ENCODE measurements around the gene SOX6. TPM values are rescaled to one million over a fixed set of nuclear protein-coding genes. Genes with fewer than 3 reads are reported as not detected.

Gene SOX6
- total and polyA plus RNA-seq, 2 of the 13 experiments (the other 11 are each of a cell fraction or from before 2014, with no cell fraction given) = 2.6 to 11.2 TPM

DNA sequence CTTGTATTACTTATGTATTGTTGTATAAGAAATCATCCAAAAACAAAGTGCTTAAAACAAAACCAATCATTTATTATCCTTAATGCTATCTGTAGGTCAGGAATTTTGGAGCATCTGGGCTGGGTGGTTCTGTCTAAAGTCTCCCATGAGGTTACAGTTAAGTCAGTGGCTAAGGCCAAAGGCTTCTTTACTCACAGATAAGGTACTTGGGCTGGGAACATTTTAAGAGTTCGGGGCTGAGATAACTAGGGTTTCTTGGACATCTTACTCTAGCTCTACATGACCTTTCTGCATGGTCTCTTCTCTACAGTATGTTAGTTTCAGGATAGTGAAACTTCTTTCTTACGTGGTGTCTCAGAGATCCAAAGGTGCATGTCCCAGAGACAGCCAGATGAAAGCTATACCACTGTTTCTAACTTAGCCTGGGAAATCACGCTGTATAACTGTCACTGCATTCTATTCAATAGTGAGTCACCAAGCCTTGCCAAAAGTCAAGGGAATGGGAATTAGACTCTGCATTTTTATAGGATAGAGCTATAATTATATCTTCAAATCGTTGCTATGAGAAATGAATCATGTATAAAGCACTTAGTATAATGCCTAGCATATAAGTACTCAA, 29.6 kb downstream of the SOX6 start:
- no peaks in the 10 kb centered on the region for H4K20me1 ChIP-seq (ENCODE audit: insufficient read depth, low read length)
- POLR2A ChIA-PET = no interaction called here
- no TSS peak for BruUV-seq (replicated peaks)
- TF ChIP-seq ZNF138 (CRISPR knock-in tag; IDR thresholded peaks at IDR 0.05; ENCODE audit: low read depth) (no peak), ADNP (CRISPR knock-in tag; IDR thresholded peaks at IDR 0.05) (no peak), MZF1 (CRISPR knock-in tag; IDR thresholded peaks at IDR 0.05; ENCODE audit: borderline replicate concordance) (no peak), BHLHE40 (IDR thresholded peaks at IDR 0.05; ENCODE audit: low read length) (no peak), FOXO4 (CRISPR knock-in tag; conservative IDR thresholded peaks at IDR 0.05) (no peak), ZNF263 (CRISPR knock-in tag; IDR thresholded peaks at IDR 0.05) (no peak), CBX2 (IDR thresholded peaks at IDR 0.05; ENCODE audit: low read depth, low read length) (no peak), CBX2 (CRISPR knock-in tag; IDR thresholded peaks at IDR 0.05; ENCODE audit: low read depth) (no peak), FOXJ3 (CRISPR knock-in tag; IDR thresholded peaks at IDR 0.05; ENCODE audit: borderline replicate concordance) (no peak), ZNF850 (CRISPR knock-in tag; conservative IDR thresholded peaks at IDR 0.05) (no peak), KDM3A (CRISPR knock-in tag; IDR thresholded peaks at IDR 0.05; ENCODE audit: low read depth) (no peak), ZBTB39 (CRISPR knock-in tag; IDR thresholded peaks at IDR 0.05) (no peak), HES4 (CRISPR knock-in tag; IDR thresholded peaks at IDR 0.05; ENCODE audit: borderline replicate concordance) (no peak), SP2 (CRISPR knock-in tag; IDR thresholded peaks at IDR 0.05) (no peak), ZNF468 (CRISPR knock-in tag; IDR thresholded peaks at IDR 0.05) (no peak), ZNF30 (CRISPR knock-in tag; IDR thresholded peaks at IDR 0.05) (no peak), SMAD3 (CRISPR knock-in tag; IDR thresholded peaks at IDR 0.05) (no peak), HCFC1 (IDR thresholded peaks at IDR 0.05; ENCODE audit: low read depth, low read length) (no peak)
- TF ChIP-seq, protein P1, sequence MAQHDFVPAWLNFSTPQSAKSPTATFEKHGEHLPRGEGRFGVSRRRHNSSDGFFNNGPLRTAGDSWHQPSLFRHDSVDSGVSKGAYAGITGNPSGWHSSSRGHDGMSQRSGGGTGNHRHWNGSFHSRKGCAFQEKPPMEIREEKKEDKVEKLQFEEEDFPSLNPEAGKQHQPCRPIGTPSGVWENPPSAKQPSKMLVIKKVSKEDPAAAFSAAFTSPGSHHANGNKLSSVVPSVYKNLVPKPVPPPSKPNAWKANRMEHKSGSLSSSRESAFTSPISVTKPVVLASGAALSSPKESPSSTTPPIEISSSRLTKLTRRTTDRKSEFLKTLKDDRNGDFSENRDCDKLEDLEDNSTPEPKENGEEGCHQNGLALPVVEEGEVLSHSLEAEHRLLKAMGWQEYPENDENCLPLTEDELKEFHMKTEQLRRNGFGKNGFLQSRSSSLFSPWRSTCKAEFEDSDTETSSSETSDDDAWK (CRISPR knock-in tag; IDR thresholded peaks at IDR 0.05) = no peak
- TF ChIP-seq, protein P2, sequence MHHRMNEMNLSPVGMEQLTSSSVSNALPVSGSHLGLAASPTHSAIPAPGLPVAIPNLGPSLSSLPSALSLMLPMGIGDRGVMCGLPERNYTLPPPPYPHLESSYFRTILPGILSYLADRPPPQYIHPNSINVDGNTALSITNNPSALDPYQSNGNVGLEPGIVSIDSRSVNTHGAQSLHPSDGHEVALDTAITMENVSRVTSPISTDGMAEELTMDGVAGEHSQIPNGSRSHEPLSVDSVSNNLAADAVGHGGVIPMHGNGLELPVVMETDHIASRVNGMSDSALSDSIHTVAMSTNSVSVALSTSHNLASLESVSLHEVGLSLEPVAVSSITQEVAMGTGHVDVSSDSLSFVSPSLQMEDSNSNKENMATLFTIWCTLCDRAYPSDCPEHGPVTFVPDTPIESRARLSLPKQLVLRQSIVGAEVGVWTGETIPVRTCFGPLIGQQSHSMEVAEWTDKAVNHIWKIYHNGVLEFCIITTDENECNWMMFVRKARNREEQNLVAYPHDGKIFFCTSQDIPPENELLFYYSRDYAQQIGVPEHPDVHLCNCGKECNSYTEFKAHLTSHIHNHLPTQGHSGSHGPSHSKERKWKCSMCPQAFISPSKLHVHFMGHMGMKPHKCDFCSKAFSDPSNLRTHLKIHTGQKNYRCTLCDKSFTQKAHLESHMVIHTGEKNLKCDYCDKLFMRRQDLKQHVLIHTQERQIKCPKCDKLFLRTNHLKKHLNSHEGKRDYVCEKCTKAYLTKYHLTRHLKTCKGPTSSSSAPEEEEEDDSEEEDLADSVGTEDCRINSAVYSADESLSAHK (CRISPR knock-in tag; IDR thresholded peaks at IDR 0.05; ENCODE audit: borderline replicate concordance) = no peak

More for the DNA sequence above, 29.6 kb downstream of the SOX6 start:
- FAIRE-seq = no peak
- H3K4me2 ChIP-seq (ENCODE audit: low read depth, low read length) = no peak overlapping the region
- CTCF ChIA-PET (ENCODE audit: low intra/inter-chr PET ratio, low total read pairs) = no interaction called here
- no peak overlapping the region for H3K9ac ChIP-seq (ENCODE audit: insufficient read depth, low read depth, low read length)
- intact Hi-C loops (cut with micrococcal nuclease; ENCODE audit: unreplicated experiment) (no loop called here), in situ Hi-C loops (cut with HindIII; ENCODE audit: extremely low pct_ligation_motif_present, low pct_unique_long_range_greater_than_20kb) (no loop called here)
- no peak overlapping the region for H3K4me3 ChIP-seq (replicated peaks in 1 of 3; ENCODE audit: insufficient read depth in 1 of 3, low read depth in 2 of 3, low read length in 3 of 3)
- no peaks in the 10 kb centered on the region; a peak in 1 of 5 replicates for H3K27me3 ChIP-seq (ENCODE audit: control insufficient read depth in 1 of 2, insufficient read depth in 2 of 2, low read length in 2 of 2)
- H3K4me1 ChIP-seq (ENCODE audit: insufficient read depth, low read length) = no peaks in the 10 kb centered on the region
- no peaks in the 10 kb centered on the region for H3K79me2 ChIP-seq (ENCODE audit: insufficient read depth, low read length)
- H3K36me3 ChIP-seq (replicated peaks in 1 of 2; ENCODE audit: control insufficient read depth in 1 of 2, insufficient read depth in 2 of 2, low read length in 2 of 2) = no peaks in the 10 kb centered on the region
- DNase-seq (ENCODE audit: low spot score) = no peak
- H3K9me3 ChIP-seq (ENCODE audit: low read length) = no peaks in the 10 kb centered on the region
- no peak overlapping the region for H2AFZ ChIP-seq (ENCODE audit: low read length)
- H3K27ac ChIP-seq (ENCODE audit: extremely low read length, insufficient read depth, low read length) = no peak overlapping the region
- no peak for ATAC-seq
- 15% methylated on average over 4 of the region's 4 CpGs for WGBS (ENCODE audit: low lambda C conversion rate)
